HG02588 (cell line): ENCODE results near the gene DOP1B.
"Not testable (repeated sequence)": the region's sequence is repeated elsewhere in the genome, so short reads cannot be mapped to it uniquely, and the experiment has no call there.

Experiments used
- ATAC-seq: cut with Tn5 transposase; IDR thresholded peaks from one replicate; pipeline ENCODE4 v1.9.1; 2021; ENCODE audit warnings: mild to moderate bottlenecking, moderate library complexity; ENCODE audit not compliant: unreplicated experiment

Gene DOP1B, protein sequence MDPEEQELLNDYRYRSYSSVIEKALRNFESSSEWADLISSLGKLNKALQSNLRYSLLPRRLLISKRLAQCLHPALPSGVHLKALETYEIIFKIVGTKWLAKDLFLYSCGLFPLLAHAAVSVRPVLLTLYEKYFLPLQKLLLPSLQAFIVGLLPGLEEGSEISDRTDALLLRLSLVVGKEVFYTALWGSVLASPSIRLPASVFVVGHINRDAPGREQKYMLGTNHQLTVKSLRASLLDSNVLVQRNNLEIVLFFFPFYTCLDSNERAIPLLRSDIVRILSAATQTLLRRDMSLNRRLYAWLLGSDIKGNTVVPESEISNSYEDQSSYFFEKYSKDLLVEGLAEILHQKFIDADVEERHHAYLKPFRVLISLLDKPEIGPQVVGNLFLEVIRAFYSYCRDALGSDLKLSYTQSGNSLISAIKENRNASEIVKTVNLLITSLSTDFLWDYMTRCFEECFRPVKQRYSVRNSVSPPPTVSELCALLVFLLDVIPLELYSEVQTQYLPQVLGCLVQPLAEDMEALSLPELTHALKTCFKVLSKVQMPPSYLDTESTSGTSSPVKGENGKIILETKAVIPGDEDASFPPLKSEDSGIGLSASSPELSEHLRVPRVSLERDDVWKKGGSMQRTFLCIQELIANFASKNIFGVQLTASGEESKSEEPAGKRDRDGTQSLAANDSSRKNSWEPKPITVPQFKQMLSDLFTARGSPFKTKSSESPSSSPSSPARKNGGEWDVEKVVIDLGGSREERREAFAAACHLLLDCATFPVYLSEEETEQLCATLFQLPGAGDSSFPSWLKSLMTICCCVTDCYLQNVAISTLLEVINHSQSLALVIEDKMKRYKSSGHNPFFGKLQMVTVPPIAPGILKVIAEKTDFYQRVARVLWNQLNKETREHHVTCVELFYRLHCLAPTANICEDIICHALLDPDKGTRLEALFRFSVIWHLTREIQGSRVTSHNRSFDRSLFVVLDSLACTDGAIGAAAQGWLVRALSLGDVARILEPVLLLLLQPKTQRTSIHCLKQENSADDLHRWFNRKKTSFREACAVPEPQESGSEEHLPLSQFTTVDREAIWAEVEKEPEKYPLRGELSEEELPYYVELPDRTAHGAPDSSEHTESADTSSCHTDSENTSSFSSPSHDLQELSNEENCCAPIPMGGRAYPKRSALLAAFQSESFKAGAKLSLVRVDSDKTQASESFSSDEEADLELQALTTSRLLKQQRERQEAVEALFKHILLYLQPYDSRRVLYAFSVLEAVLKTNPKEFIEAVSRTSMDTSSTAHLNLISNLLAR (N-terminal part only)

DNA sequence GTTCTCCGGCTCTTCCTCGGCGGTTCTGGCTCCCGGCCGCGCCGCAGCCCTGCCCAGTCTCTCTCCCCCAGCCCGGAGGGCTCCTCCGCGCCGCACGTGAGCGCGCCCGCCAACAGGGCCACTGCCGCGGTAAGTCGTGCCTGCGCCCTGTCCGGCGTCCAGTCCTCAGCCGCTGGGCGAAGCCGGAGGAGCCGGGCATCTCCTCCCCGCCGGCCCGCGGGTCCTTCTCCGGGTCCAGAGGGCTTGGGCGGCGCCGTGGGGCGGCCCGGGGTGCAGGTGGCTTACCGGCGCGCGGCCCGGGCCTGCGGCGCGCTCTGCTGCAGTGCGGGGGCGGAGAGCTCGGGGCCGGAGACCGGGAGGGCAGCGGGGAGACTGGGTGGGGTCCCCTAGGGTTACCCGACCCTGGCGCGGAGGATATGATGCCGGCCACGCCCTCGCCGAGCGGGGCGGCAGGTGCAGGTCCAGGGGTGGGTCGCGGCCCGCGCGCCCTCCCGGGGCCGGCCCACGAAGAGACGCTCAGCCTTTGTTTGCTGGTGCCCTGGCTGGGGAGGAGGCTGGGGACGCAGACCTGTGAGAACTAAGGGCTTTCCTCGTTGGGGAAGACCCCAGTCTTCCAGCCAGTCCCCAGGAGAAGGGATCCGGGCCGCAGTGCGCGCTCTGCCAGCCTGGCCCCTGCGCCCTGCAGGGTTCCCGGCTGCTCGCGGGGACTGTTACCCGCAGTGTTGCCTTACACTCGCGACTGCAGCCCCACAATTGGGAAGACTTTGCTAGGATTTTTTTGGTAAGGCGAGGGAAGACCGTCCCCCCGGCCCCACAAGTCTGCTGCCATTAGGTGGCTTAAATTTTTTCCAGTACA lies at the start of gene DOP1B:
Gene DOP1B (plus strand): TSS at position 10 of the 856 bp plus-strand sequence. CDS start 7,910 bp downstream, outside the sequence.
- peak; percentile 30 for ATAC-seq

DNA sequence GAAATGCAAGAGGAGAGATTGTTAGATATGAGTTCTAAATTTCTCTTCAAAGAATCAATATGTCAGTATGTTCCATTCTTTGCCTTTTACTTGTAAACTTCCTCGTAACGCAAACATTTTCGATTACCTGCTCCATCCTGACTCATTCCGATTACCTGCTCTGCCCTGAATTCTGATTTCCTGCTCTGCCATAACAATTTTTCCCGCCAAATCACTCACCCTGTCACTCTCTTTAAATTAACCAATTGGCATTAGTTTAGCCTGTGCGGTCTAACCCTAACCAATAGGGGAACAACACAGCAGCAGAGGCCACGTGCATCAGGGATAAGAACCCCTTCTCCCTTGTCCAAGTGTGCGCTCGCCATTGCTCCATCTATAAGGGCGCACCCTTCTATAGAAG lies 46.8 kb upstream of the DOP1B start:
- no peak for ATAC-seq

DNA sequence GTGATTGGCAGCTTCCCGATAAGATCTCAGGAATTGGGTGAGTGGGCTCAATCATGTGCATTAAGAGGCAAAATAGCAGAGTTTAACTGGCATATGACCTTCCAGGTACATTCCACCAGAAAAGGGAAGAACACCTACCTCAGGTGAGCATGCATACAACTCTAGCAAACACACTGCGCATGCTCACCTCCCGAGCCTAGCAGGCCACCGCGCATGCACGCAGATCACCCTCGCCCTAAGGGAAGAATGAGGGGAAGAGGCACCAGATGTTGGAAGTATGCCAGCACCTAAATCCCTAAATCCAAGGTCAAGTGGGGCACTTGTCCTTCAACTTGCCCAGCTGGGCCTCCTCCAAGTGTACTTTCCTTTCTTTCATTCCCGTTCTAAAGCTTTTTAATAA lies 45.4 kb upstream of the DOP1B start:
- no peak for ATAC-seq

DNA sequence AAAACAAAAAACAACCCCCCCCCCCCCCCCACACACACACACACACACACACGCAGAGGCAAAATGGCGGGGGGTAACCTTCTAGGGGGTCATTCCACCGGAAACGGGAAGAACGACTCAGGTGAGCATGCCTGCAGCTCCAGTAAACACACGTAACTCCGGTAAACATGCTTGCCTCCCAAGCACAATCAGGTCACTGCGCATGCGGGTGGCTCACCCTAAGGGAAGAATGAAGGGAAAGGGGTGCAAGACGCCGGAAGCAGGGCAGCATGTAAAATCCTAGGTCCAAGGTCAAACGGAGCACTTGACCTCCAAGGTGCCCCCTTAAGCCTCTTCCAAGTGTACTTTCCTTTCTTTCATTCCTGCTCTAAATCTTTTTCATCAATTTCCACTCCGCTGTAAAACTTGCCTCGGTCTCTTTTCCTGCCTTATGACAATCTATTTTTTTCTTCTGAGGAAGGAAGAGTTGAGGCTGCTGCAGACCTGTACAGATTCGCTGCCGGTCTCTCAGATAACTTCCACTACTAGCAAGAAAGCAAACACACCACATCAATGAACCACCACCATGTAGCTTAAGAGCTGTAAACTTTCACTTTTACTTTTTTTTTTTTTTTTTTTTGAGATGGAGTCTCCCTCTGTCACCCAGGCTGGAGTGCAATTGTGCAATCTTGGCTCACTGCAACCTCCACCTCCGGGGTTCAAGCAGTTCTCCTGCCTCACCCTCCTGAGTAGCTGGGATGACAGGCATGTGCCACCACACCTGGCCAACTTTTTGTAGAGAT lies 42.8 kb upstream of the DOP1B start:
- ATAC-seq: no peak

DNA sequence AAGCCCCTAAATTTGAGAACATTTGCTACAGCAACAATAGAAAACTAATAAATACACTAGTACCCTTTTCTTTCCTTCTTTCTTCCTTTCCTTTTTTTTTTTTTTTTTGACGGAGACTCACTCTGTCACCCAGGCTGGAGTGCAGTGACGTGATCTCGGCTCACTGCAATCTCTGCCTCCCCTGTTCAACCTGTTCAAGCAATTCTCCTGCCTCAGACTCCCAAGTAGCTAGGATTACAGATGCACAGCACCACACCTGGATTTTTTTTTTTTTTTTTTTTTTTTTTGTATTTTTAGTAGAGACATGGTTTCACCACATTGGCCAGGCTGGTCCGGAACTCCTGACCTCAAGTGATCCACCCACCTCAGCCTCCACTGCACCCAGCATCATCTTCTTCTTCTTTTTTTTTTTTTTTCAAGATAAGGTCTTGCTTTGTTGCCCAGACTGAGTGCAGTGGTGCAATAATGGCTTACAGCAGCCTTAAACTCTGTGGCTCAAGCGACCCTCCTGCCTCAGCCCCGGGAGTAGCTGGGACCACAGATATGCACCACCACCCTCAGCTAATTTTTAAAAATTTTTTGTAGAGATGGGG lies 41.4 kb upstream of the DOP1B start:
- no peak for ATAC-seq

DNA sequence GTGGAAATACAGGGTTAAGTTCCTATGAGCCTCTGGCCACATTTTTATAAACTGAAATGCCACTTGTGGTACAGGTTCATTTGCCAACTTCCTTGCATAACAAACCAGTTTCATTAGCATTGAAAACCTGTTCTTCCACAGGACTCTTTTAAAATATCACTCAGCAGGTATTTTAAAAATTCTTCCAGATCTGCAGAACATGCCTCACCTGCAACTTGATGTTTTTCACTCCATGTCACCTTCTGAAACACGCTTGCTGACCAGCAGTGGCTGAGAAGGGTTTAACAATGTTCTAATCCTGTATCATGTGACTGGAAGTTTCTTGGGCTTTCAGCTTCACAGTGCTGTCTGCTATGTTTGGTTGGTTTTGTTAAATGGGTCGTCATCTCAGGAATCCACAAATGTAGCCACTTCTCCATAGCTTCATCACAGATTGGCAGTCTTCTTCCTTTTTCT lies 39.3 kb upstream of the DOP1B start:
- ATAC-seq: no peak

DNA sequence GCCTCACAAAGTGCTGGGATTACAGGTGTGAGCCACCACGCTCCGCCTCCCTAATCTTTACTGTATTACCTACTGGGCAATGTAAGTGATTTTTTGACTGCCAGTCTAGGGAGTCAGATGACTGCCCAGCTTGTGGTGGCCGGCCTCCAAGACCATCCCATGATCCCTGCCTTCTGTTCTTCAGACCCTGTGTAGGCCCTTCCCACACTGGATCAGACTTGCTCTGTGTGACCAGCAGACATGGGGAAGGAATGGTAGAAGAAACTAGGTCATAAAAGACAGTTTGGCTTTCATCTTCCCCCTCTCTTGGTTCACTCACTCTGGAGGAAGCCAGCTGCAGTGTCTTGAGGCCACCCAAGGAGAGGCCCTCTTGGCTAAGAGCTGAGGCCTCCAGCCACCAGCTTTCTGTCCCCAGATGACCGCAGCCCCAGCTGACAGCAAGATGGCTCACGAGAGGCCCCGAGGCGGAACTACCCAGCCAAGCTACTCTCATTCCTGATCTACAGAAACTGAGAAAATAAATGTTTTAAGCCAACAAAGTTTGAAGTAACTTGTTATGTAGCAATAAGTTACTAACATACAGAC lies 36.2 kb upstream of the DOP1B start:
- no peak for ATAC-seq

DNA sequence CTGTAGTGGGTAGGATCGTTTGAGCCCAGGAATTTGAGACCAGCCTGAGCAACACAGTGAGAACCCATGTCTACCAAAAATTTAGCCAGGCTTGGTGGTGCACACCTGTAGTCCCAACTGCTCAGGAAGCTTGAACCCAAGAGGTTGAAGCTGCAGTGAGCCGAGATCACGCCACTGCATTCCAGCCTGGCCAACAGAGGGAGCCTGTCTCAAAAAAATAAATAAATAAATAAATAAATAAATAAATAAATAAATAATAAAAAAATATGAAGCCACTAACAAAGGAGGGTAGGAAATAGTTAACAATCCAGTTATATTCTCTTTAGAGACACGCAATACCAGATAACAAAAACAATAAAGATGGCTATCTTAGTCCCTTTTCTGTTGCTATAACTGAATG lies 33.6 kb upstream of the DOP1B start:
- ATAC-seq: no peak

DNA sequence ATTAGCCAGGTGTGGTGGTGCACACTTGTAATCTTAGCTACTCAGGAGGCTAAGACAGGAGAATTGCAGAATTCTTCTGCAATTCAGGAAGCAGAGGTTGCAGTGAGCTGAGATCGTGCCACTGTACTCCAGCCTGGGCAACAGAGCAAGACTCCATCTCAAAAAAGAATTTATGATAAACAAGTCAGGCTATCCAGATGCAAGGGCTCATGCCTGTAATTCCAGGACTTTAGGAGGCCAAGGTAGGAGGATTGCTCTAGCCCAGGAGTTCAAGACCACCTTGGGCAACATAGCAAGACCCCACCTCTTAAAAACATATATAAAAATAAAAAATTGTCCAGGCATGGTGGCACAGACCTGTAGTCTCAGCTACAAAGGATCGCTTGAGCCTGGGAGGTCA lies 32.2 kb upstream of the DOP1B start:
- no peak for ATAC-seq

DNA sequence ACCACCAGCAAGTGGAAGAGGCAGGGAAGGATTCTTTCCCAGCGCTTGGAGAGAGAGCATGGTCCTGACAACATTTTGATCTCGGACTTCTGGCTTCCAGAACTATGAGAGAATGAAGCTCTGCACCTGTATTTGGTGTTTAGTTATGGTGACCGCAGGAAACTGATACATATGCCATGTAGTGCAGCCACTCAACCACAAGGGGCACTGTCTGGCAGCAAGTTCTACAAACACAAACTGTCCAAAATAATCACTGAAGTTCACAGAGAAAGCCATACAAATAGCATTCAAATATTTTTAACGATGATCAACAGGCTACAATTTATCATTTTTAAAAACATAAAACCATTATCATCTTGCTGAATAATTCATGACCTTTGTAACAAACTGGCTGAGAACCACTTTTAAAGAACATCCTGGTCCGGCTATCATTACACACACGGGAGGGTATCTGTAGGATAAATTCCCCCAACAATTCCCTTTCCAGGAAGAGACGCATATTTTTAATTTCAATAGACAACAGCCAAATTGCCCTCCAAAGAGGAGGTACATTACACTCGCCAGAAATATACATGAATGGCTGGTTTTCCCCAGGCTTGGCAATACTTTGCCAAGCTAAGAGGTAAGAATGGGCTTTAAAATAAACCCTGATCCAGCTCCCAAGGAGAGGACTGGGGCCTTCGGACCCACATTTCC lies 31.0 kb upstream of the DOP1B start:
- no peak for ATAC-seq

DNA sequence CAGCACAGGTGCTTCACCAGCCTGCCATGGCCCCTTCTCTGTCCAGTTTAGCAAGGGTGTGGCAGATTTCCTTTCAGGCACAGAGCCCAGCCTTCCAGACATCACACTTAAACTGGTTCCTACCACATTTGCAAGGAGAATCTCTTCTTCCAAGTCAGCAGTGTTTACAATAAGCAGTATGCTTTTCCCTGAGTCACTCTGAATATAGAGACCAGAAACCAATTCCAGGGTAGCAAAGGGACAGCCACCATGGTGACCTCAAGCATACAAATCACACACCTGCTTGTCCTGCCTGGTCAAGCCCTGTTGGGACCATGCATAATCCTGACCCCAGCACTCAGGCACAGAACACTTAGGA lies 30.4 kb upstream of the DOP1B start:
- ATAC-seq: no peak

DNA sequence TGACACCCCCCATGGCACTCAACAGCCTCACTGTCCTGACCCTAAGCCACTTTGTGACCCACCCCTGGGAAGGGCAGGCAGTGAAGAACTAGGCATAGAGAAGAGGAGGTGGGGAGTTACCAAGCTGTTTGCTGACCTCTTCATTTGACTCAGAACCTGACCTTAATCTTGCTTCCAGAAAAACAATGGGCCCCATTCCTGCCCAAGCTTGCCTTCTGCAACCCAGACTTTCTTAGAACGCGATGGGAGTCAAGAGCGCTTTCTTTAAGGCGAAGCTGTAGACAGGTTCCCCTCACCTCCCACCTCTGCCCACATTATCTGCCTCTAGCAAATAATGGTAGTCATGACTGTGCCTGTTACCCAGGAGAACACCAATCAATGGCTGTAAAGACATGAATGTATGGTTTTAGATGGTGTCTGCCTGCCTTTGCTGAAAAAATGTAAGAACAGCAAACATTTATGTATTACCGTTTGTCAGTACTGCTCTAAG lies 30.0 kb upstream of the DOP1B start:
- no peak for ATAC-seq

DNA sequence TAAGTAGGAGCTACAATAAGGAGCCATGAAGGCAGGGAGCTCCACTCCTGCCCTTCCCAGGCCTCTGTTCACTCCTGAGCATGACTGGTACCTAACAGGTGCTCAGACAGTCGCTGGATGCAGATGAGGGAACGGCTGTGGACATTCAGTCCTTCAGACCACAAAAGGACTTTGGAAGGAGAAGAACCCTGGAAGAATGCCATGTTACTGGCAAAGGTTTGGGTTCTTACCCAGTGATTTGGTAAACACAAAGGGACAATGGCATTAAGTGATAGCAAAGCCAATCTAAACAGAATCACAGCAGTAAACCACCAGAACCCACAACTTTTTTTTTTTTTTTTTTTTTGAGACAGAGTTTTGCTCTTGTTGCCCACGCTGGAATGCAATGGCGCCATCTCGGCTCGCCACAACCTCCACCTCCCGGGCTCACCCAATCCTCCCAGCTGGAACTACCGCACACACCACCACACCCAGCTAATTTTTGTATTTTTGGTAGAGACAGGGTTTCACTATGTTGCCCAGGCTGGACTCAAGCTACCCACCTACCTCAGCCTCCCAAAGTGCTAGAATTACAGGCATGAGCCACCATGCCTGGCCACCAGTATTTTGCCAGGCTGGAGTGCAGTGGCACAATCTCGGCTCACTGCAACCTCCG lies 29.2 kb upstream of the DOP1B start:
- no peak for ATAC-seq

DNA sequence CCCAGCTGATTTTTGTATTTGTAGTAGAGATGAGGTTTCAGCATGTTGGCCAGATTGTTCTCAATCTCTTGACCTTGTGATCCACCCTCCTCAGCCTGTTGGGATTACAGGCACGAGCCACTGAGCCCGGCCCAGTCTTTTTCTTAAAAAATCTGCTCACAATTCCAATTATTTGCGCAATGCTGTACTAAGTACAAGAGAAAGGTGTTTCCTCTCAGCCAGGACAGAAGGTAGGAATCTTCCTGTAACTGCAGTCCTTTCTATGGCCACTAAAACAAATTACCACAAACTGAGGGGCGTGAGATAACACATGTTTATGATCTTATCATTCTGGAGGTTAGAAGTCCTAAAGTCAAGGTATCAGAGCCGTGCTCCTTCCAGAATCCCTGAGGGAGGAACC lies 28.6 kb upstream of the DOP1B start:
- ATAC-seq: no peak

DNA sequence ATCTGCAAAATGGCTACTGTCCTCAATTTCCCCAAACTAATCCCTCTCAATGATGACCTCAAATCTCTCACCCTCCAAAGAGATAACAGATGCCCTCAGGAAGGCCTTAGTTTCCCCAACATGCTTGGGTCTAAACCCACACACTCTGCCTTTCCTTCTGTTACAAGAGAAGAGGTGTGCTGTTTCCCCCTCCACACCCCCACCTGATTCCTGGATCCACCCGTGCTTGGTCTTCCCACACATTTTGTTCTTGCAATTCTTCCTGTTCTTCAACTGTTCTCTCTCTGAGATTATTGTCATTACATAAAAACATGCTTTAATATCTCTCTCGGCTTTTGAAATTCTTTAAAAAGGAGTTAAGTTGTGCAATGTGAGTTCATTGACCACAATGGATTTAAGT lies 27.4 kb upstream of the DOP1B start:
- no peak for ATAC-seq

DNA sequence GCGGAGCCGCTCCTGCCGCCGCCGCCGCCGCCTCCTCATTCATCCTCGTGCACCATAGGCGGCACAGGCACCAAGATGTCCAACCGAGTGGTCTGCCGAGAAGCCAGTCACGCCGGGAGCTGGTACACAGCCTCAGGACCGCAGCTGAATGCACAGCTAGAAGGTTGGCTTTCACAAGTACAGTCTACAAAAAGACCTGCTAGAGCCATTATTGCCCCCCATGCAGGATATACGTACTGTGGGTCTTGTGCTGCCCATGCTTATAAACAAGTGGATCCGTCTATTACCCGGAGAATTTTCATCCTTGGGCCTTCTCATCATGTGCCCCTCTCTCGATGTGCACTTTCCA lies 26.2 kb upstream of the DOP1B start:
- not testable (repeated sequence) for ATAC-seq

DNA sequence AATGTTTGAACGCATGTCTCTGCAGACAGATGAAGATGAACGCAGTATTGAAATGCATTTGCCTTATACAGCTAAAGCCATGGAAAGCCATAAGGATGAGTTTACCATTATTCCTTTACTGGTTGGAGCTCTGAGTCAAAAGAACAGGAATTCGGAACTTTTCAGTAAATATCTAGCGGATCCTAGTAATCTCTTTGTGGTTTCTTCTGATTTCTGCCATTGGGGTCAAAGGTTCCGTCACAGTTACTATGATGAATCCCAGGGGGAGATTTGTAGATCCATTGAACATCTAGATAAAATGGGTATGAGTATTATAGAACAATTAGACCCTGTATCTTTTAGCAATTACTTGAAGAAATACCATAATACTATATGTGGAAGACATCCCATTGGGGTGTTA lies 25.8 kb upstream of the DOP1B start:
- not testable (repeated sequence) for ATAC-seq

DNA sequence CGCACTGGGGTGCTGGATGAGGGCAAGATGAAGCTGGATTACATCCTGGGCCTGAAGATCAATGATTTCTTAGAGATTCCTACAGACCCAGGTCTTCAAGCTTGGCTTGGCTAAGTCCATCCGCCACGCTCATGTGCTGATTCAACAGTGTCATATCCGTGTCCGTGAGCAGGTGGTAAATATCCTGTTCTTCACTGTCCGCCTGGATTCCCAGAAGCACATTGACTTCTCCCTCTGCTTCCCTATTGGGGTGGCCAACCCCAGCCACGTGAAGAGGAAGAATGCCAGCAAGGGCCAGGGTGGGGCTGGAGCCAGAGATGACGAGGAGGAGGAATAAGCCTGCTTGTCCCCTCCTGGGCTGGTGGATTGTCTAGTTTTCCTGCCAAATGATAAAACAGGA lies 23.9 kb upstream of the DOP1B start:
- no peak for ATAC-seq
